ENCODE data around the gene DNAJC13.

DNA sequence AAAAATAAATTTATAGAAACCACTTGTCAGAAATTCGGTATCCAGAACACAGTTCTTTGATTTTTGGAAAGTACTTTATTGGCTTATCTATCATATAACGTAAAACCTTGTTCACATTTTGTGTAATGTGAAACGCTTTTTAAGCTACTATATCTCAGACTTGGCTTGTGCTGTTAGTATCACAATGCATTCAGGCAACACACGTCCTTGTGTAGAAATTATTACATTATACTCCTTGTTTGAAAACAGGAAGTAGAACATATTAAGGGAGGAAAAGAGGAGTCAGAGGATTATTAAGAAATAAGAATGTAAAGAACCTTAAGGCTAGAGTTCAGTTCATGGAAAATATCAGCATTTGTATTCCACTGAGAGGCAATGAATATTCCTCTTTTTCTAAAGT, 1.6 kb downstream of the DNAJC13 start:
- no peak for TF ChIP-seq ZNF274 (IDR thresholded peaks at IDR 0.05; ENCODE audit: low read depth, low read length)
- no peak for TF ChIP-seq SUZ12 (IDR thresholded peaks at IDR 0.05; ENCODE audit: extremely low read depth, insufficient read depth, insufficient read length)
- TF ChIP-seq YY1 (IDR thresholded peaks at IDR 0.05; ENCODE audit: insufficient read depth, insufficient read length) = no peak
